Nephron progenitor cell (in vitro differentiated cells): Measurements from ENCODE around the gene PCSK2.

Source experiments
- DNase-seq: peaks from one replicate; pipeline ENCODE4 v3.0.0; 2021
- H3K27ac Mint-ChIP-seq: 2 replicates; pipeline ENCODE4 v1.8.0; 2021; ENCODE audit warnings: mild to moderate bottlenecking, moderate library complexity, mixed read lengths
- H3K27me3 Mint-ChIP-seq: 2 replicates; pipeline ENCODE4 v1.8.0; 2021; ENCODE audit warnings: mild to moderate bottlenecking, low read depth, mixed read lengths; ENCODE audit not compliant: poor library complexity
- H3K36me3 Mint-ChIP-seq: 2 replicates; pipeline ENCODE4 v1.8.0; 2021; ENCODE audit warnings: low read depth, mixed read lengths
- H3K4me1 Mint-ChIP-seq: 2 replicates; pipeline ENCODE4 v1.8.0; 2021; ENCODE audit warnings: mixed read lengths
- H3K4me3 Mint-ChIP-seq: 2 replicates; pipeline ENCODE4 v1.8.0; 2021; ENCODE audit warnings: mild to moderate bottlenecking, moderate library complexity, mixed read lengths
- H3K9me3 Mint-ChIP-seq: 2 replicates; pipeline ENCODE4 v1.8.0; 2021; ENCODE audit warnings: mild to moderate bottlenecking, moderate library complexity, mixed read lengths
- TF ChIP-seq, protein P1 (sequence below): fragments of 200-600 bp; sonication (generic); IDR thresholded peaks from 2 replicates; pipeline ENCODE4 v1.5.0; 2021; ENCODE audit warnings: antibody characterized with exemption

PCSK2 gene

DNA sequence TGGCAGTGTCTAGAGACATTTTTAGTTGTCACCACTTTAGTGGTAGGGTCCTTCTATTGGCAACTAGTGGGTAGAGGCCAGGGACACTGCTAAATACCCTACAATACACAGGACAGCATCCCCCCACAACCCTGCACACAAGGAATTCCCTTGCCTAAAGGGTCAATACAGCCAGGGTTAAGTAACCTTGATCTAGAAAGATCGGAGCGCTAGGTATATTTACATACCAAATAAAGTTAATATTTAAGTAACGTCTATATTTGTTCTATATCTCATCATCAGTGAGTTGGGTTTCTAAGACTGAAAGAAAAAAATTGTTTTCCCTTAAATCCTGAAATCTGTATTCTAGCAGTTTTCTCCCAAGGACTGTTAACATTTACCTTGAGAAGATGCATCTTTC is 288.2 kb downstream of the PCSK2 start:
- Mint-ChIP-seq H3K4me1 (no peaks in the 10 kb centered on the region), H3K36me3 (no peaks in the 10 kb centered on the region), H3K27me3 (peaks cover 4% of the 10 kb centered on the region), H3K9me3 (no peaks in the 10 kb centered on the region), H3K4me3 (no peak overlapping the region), H3K27ac (no peak overlapping the region)
- TF ChIP-seq, protein P1, sequence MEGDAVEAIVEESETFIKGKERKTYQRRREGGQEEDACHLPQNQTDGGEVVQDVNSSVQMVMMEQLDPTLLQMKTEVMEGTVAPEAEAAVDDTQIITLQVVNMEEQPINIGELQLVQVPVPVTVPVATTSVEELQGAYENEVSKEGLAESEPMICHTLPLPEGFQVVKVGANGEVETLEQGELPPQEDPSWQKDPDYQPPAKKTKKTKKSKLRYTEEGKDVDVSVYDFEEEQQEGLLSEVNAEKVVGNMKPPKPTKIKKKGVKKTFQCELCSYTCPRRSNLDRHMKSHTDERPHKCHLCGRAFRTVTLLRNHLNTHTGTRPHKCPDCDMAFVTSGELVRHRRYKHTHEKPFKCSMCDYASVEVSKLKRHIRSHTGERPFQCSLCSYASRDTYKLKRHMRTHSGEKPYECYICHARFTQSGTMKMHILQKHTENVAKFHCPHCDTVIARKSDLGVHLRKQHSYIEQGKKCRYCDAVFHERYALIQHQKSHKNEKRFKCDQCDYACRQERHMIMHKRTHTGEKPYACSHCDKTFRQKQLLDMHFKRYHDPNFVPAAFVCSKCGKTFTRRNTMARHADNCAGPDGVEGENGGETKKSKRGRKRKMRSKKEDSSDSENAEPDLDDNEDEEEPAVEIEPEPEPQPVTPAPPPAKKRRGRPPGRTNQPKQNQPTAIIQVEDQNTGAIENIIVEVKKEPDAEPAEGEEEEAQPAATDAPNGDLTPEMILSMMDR: no peak
- no peak for DNase-seq

DNA sequence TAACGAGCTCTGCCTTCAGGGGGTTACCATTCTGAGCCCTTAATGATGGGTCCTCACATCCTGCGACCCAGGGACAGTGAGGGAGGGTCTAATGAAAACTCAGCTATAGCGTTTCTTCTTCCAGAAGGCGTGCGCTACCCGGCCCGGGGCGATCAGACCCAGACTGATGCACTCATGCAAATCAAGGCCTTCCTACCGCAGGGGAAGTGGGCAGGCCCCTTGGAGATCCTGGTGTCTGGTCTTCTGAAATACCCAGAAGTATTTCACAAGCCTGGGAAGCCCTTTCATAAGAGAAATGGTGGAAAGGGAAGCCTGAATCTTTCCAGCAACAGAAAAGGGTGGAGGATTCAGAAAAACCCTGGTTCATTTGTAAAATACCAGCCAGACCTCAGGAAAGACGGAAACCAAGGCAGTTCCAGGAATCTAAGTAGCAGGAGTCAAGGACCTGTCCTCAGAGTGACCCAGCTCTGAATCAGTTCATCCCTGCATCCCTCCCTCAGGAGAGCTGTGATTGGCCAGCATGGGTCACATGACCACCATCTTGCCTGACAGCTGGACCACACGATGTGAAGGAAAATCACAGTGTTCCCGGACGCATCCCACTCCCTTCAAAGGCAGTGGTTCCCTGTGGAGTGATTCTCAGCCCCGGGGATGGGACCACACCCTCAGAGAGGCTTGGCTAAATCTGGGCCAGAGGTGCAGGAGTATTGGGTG is 291.7 kb downstream of the PCSK2 start:
- peak; percentile 15 for DNase-seq
- H3K36me3 Mint-ChIP-seq: no peaks in the 10 kb centered on the region
- no peak overlapping the region for H3K4me3 Mint-ChIP-seq
- no peaks in the 10 kb centered on the region for H3K4me1 Mint-ChIP-seq
- TF ChIP-seq, protein P1: no peak
- H3K9me3 Mint-ChIP-seq: no peaks in the 10 kb centered on the region
- H3K27me3 Mint-ChIP-seq: peaks cover 12% of the 10 kb centered on the region
- no peak overlapping the region for H3K27ac Mint-ChIP-seq

DNA sequence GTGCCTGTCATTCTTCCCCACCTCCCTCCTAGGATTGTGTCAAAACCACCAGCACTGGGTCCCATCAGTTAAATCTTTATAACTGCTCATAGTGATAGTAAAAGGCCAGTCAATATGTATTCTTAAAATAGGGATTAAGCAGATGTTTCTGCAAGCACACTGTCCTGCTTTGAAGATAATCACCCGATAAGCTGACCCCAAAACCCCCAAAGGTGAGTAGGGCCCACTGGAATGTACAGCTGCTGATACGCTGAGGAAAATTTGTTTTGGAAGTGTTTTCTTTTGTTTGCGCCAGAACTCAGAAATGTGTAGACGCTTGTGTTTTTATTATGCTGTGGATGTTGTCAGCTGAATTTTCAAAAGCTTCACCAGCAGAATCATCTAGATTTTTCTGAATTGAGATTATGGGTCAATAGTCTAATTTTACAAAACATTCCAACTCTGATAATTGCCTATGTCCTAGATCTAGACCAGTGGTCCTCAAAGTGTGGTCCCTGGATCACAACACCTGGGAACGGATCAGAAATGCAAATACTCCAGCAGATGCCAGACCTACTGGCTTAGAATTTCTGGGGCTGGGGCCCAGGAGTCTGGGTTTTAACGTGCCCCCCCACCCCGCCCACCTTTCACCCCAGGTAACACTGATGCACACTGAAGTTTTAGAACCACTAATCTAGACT is 292.9 kb downstream of the PCSK2 start:
- TF ChIP-seq, protein P1: no peak
- Mint-ChIP-seq H3K36me3 (no peaks in the 10 kb centered on the region), H3K4me3 (no peak overlapping the region), H3K27me3 (peaks cover 17% of the 10 kb centered on the region), H3K9me3 (no peaks in the 10 kb centered on the region), H3K4me1 (no peaks in the 10 kb centered on the region), H3K27ac (no peak overlapping the region)
- DNase-seq: no peak

DNA sequence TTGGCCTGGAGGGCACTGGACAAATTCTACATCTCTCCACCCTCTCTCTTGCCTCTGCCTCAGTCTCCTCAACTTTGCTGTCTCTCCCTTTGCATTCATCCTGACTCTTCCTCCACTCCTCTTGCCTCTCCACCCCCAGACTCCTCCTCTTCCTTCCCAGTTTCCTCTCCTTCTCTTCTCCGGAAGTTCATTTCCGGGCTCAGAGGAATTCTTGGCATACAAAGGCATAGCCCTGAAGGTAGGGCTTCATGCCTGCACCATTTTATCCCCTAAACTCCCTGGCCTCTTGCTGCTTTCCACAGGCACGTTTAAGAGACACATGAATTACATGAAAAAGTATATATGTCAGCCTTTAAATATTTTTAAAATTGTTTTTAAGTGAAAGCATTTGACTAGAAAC is 293.7 kb downstream of the PCSK2 start:
- H3K4me1 Mint-ChIP-seq: no peaks in the 10 kb centered on the region
- H3K27me3 Mint-ChIP-seq: peaks cover 19% of the 10 kb centered on the region
- no peaks in the 10 kb centered on the region for H3K9me3 Mint-ChIP-seq
- TF ChIP-seq, protein P1: no peak
- no peak for DNase-seq
- no peak overlapping the region for H3K4me3 Mint-ChIP-seq
- H3K36me3 Mint-ChIP-seq: no peaks in the 10 kb centered on the region
- H3K27ac Mint-ChIP-seq: no peak overlapping the region

DNA sequence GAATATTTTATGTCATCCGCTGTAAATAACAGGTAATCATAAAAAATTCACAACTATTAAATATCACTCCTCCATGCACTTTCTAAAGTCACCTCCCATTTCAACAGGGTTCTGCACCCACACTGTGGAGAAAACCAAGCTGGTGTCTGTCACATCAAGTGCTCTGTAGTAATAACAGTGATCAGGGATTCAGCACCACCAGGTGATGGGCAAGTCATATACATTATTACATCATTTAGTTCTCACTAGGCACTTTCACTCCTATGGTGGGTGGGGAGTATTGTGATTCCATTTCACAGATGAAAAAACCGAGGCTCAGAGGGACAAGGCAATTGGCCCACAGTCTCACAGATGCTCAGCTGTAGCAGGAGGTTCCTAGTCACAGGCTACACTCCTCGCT is 295.7 kb downstream of the PCSK2 start:
- Mint-ChIP-seq H3K27me3 (peaks cover 25% of the 10 kb centered on the region), H3K36me3 (no peaks in the 10 kb centered on the region), H3K4me3 (no peak overlapping the region), H3K27ac (no peak overlapping the region), H3K4me1 (no peaks in the 10 kb centered on the region), H3K9me3 (no peaks in the 10 kb centered on the region)
- no peak for DNase-seq
- TF ChIP-seq, protein P1: no peak

DNA sequence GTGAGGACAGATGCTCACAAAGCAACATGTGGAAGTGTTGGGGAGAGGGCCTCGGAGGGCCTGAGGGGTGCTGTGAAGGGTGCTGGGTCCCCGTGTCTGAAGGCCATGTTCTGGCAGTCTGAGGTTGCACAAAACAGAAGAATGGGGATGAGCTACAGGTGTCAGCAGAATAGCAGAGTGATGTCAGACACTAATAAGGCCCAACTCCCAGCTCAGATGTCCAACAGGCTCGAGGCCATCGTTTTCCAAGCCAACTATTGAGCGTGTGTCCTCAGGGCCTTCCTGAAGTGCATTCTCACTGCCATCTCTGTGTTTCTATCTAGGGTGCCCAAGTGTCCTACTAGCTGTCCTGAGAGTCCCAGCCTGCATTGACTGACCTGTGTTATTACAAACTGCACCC is 296.5 kb downstream of the PCSK2 start:
- DNase-seq: no peak
- Mint-ChIP-seq H3K27me3 (peaks cover 25% of the 10 kb centered on the region), H3K4me1 (no peaks in the 10 kb centered on the region), H3K9me3 (no peaks in the 10 kb centered on the region), H3K36me3 (no peaks in the 10 kb centered on the region), H3K4me3 (no peak overlapping the region), H3K27ac (no peak overlapping the region)
- TF ChIP-seq, protein P1: no peak
